SH-SY5Y (cell line): Measurements from ENCODE around the gene DOCK7.

ENCODE experiments used
- GATA2 ChIP-seq: IDR thresholded peaks from 2 replicates; pipeline ENCODE4 v1.6.1; 2011; ENCODE audit warnings: mild to moderate bottlenecking, low read depth, low read length
- GATA3 ChIP-seq: IDR thresholded peaks from 2 replicates; pipeline ENCODE4 v1.6.1; 2011; ENCODE audit warnings: low read depth, mild to moderate bottlenecking, low read length, moderate library complexity

The DOCK7 gene

GRCh38 chr1:62706985-62707743, 19.0 kb upstream of the DOCK7 start:
- TF ChIP-seq GATA3 (no peak), GATA2 (no peak)

DNA sequence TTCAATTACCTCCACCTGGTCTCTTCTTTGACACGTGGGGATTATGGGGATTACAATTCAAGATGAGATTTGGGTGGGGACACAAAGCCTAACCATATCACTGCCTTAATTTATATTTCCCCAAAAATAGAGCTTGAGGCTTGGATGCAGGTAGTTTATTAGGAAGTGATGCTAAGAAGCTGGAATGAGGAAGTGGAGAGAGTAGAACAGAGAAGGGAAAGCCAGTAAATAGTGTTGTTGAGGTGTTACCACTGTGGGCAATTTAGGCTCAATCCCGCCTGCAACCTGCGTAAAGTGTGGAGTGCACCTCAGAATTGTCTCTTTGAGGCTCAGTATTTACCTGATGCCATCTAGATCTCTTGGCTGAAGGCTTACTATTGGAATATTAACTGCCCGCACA, 4.9 kb upstream of the DOCK7 start:
- TF ChIP-seq GATA3 (no peak), GATA2 (no peak)

GRCh38 chr1:62691062-62691844, 3.1 kb upstream of the DOCK7 start:
- TF ChIP-seq GATA3, result no peak

- TF ChIP-seq GATA3, result no peak
- TF ChIP-seq GATA2, result no peak
These were observed 1.3 kb upstream of the DOCK7 start for GRCh38 chr1:62689524-62689923.

GRCh38 chr1:62688687-62689085, 500 bp upstream of the DOCK7 start:
- no peak for TF ChIP-seq GATA3
- TF ChIP-seq GATA2, result no peak

DNA sequence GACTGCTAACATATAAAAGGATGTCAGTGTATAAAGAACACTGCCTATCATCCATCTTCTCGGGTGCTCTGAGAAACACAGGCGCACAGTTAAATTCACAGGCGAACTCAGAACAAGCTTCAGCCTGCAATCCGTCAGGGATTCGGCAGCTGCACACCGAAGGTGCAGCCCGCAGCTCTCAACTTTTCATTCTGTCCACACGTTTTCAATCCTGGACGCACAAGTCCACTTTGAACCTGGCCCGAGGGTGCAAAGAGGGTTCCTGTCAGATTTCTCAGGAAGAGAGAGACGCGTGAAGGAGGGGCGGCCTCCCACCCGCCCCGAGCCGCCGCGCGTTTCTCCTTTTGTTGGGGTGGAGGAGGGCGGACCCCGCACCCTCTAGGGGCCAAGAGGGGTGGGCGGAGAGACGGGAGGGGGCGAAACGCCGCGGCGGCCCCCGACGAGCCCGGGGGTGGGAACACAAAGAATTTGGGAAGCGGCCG, 724 bp downstream of the DOCK7 start:
- TF ChIP-seq GATA2, result no peak
- no peak for TF ChIP-seq GATA3

- TF ChIP-seq GATA2 (no peak), GATA3 (no peak)
These were observed 1.4 kb downstream of the DOCK7 start for GRCh38 chr1:62686822-62687221.

GRCh38 chr1:62685431-62685859, 2.7 kb downstream of the DOCK7 start:
- TF ChIP-seq GATA3, result no peak
- no peak for TF ChIP-seq GATA2

- no peak for TF ChIP-seq GATA2
- TF ChIP-seq GATA3, result no peak
These were observed 5.7 kb downstream of the DOCK7 start for GRCh38 chr1:62682531-62682930.

- no peak for TF ChIP-seq GATA3
- no peak for TF ChIP-seq GATA2
These were observed 11.4 kb downstream of the DOCK7 start for GRCh38 chr1:62676611-62677356.

DNA sequence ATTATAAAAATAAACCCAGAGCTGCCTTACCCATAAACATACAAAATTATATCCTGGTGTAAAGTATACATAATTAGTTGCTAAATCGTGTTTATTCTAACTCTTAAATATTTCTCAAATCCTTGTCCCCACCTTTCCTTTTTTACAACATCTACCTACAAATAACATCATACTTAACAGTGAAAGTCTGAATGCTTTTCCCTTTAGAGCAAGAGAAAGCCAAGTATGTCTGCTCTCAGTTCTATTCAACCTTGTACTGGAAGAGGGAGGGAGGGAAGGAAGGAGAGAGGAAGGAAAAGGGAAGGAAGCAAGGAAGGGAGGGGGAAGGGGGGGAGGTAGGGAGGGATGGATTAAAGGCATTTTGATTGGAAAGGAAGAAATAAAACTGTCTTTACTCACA, 14.6 kb downstream of the DOCK7 start:
- TF ChIP-seq GATA2, result no peak
- TF ChIP-seq GATA3, result no peak

- no peak for TF ChIP-seq GATA3
- TF ChIP-seq GATA2, result no peak
These were observed 16.2 kb downstream of the DOCK7 start for GRCh38 chr1:62672029-62672428.

- TF ChIP-seq GATA3 (no peak), GATA2 (no peak)
These were observed 33.4 kb downstream of the DOCK7 start for GRCh38 chr1:62654744-62655143.

DNA sequence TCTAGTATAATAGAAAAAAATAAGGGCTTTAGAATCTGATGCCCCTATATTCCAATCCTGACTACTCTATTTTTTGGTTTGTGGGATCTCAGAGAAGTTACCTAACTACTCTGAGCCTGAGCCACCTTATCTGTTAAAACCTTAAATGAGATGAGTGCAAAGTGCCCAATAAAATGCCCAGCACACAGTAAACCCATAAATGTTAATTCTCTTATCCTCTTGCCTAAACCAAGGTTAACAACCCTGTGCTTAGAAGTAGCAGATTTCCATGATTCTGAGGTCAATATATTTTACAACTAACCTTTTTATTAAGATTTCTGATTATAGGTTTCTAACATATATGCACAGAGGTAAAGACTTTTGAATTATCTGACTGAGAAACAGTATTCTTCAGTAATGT, 35.8 kb downstream of the DOCK7 start:
- no peak for TF ChIP-seq GATA2
- TF ChIP-seq GATA3, result no peak

- TF ChIP-seq GATA2 (no peak), GATA3 (no peak)
These were observed 44.9 kb downstream of the DOCK7 start for GRCh38 chr1:62643283-62643682.
